ENCODE data around the gene MPP2.

Gene MPP2

DNA sequence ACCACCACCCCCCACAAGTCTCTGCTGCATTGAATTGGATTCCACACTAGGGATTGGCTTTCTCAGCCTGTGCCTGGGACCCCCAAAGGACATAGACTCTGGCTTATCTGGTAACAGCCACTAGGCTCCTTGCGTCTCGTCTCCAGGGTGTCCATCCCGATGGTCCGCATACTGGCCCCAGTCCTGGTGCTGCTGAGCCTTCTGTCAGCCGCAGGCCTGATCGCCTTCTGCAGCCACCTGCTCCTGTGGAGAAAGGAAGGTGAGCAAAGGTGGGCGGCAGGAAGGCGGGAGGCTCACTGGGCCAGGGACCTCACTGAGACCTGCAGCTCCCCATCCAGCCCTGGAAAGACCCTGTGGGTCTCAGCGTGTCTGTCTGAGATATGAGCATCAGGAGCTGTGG, 52.3 kb downstream of the MPP2 start:
- in situ Hi-C loops (cut with HindIII; ENCODE audit: low sequenced_read_pairs): no loop called here

DNA sequence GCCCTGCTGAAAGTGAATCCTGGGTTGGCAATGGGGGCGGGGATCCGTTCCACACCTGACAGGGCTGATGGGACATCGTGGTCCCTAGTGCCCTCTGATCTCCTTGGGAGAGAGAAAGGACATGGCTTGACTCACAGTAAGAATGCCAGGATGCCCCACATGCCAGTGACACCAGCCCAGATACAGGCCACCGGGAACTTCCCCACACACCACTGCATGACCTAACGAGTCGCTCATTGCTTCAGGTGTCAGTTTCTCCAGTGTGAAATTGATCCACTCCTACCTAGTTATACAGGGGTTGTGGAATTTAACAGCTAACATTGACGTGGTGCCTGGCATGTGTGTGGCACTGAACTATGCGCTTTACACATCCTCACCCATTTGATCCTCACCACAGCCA, 52.8 kb downstream of the MPP2 start:
- in situ Hi-C loops (cut with HindIII; ENCODE audit: low sequenced_read_pairs): no loop called here

DNA sequence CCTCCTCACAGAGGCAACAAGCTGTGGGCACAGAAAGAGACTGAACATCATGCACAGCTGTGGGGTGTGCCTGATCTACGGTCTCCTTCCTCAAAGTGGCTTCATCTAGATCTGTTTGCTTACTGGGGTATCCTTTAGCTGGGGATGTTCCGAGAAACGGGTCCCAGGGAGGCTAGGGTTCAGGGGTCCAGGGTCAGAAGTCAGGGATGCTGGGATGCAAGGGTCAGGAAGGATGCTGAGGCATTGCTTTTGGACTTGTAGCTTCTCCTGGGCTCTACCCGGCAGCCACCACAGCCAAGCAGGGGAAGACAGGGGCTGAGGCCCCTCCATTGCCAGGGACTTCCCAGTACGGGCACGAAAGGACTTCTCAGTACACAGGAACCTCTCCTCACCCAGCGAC, 53.8 kb downstream of the MPP2 start:
- in situ Hi-C loops (cut with HindIII; ENCODE audit: low sequenced_read_pairs): no loop called here

DNA sequence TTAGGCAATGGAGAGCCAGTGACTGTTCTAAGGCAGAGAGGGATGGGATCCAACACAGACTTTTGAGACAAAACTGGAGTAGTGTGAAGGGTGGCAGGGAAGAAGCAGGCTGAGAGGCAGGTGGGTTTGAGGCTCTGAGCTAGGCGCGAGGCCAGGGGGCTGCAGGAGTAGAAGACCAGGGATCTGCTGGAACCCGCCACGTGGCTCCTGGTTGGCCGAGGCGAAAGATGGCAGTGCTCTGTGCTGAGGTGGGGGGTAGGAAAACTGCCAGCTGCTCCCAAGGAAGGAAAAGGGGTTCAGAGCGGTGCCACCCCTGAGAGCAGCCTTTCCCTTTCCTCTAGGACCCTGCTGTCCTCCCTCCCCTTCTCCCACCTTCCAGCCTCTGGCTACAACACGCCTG, 54.8 kb downstream of the MPP2 start:
- in situ Hi-C loops (cut with HindIII; ENCODE audit: low sequenced_read_pairs): no loop called here

DNA sequence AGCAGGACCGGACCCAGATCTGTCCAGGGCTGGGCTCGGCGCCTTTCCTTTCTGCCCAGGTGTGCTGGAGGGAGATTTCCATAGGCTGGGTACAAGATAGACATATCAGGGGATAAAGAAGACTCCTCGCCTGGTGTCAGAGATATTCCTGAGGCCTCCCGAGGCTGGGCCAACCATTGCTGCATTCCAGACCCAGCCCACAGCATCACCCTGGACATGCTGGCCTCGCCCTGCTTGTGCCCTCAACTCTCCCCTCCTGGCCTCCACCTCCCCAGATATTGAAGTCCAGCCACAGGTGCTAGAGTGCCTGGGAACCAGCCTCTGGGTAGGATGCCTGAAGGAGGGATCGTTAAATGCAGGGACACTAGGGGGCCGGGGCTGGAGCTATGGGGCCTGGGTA, 58.2 kb downstream of the MPP2 start:
- in situ Hi-C loops (cut with HindIII; ENCODE audit: low sequenced_read_pairs): no loop called here

- in situ Hi-C loops (cut with HindIII; ENCODE audit: low sequenced_read_pairs): no loop called here
Measured at GRCh38 chr17:43848601-43849000, 58.7 kb downstream of the MPP2 start.

- in situ Hi-C loops (cut with HindIII; ENCODE audit: low sequenced_read_pairs): no loop called here
Measured at GRCh38 chr17:43846963-43847371, 60.4 kb downstream of the MPP2 start, which contains the start of gene CD300LG. Gene CD300LG (plus strand): TSS chr17:43847176. CDS start chr17:43847217, 41 bp downstream.

DNA sequence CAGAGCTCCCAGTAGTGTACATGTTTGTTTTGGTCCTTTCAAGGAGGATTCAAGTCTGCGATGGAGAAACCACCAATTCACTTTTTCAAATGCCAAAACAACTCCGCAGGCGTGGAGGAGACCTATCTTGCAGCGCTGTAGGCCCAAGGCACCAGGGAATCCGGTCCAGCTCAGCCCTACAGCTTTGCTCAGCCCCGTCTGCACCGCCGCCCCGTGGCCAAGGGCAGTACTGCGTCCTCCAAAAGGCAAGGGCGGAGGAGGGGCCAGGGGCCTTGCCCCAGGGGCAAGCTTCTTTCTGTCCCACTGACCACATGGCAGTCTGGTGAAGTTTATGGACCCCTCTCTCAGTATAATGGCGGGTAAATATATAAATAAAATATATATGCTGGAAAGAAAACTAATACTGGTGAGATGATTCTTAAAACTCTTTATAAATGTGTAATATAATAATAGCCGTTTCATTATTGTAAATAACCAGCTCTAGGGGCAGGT, 61.1 kb downstream of the MPP2 start:
- in situ Hi-C loops (cut with HindIII; ENCODE audit: low sequenced_read_pairs): no loop called here

DNA sequence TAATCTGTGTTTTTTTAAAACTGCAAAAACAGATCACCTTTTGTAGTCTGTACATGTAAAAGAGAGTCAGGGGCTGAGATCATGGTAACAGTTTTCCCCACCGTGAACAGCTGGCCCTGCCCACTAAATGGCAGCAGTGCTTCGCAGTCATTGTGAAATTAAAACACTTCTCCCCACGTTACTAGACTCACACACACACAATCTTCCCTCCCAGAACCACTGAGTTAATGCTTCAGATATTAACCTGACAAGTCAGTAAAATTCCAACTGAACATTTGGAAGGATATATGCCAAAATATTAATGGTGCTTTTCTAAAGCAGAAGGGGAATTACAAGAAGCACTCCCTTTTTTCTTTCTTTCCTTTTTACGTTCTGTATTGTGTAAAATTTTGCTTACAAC, 61.6 kb downstream of the MPP2 start:
- in situ Hi-C loops (cut with HindIII; ENCODE audit: low sequenced_read_pairs): no loop called here

GRCh38 chr17:43844241-43844640, 63.1 kb downstream of the MPP2 start:
- in situ Hi-C loops (cut with HindIII; ENCODE audit: low sequenced_read_pairs): loop anchor here (5.0 kb wide), 3 partner anchors 33 to 83 kb away; no protein-coding TSS in a partner anchor

- in situ Hi-C loops (cut with HindIII; ENCODE audit: low sequenced_read_pairs): loop anchor here (5.0 kb wide), 3 partner anchors 34 to 84 kb away; no protein-coding TSS in a partner anchor
Measured at GRCh38 chr17:43842975-43843325, 64.4 kb downstream of the MPP2 start.

DNA sequence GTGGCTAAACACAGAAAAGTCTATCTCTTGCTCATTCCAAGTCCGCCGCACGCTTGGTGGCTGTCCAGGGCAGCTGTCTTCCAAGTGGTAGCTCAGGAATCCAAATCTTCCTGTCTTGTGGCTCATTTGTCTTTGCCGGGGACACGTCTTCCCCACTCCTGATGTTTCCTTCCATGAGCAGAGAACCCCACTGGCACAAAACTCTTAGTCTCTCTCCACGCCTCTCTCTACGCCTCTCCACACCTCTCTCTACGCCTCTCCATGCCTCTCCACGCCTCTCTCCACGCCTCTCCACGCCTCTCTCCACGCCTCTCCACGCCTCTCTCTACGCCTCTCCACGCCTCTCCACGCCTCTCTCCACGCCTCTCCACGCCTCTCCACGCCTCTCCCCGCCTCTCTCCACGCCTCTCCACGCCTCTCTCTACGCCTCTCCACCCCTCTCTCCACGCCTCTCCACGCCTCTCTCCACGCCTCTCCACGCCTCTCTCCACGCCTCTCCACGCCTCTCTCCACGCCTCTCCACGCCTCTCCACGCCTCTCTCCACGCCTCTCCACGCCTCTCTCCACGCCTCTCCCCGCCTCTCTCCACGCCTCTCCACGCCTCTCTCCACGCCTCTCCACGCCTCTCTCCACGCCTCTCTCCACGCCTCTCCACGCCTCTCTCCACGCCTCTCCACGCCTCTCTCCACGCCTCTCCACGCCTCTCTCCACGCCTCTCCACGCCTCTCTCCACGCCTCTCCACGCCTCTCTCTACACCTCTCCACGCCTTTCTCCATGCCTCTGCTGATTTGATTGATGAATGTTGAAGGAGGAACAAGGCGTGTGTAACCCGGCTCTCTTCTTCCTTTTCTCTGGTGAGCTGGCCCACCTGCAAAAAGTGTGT, 65.0 kb downstream of the MPP2 start:
- in situ Hi-C loops (cut with HindIII; ENCODE audit: low sequenced_read_pairs): loop anchor here (5.0 kb wide), 3 partner anchors 35 to 85 kb away; no protein-coding TSS in a partner anchor

DNA sequence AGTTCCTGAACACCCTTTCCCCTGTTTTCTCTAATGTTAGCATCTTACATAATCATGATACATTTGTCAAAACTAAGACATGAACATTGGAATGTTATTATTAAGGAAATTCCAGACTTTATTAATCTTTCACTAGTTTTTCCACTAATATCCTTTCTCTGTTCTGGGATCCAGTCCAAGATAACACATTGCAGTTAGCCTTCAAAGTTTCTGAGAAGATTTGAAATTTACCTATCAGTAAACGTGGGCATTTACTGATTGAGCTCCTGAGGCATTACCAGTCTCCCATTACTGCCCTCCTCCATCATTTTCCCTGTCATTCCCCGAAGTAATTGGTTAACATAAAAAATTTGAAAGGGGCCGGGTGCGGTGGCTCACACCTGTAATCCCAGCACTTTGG, 66.1 kb downstream of the MPP2 start:
- in situ Hi-C loops (cut with HindIII; ENCODE audit: low sequenced_read_pairs): loop anchor here (5.0 kb wide), 3 partner anchors 36 to 86 kb away; no protein-coding TSS in a partner anchor

GRCh38 chr17:43840814-43841213, 66.5 kb downstream of the MPP2 start:
- in situ Hi-C loops (cut with HindIII; ENCODE audit: low sequenced_read_pairs): loop anchor here (5.0 kb wide), 3 partner anchors 36 to 86 kb away; no protein-coding TSS in a partner anchor

- in situ Hi-C loops (cut with HindIII; ENCODE audit: low sequenced_read_pairs): loop anchor here (5.0 kb wide), 3 partner anchors 38 to 88 kb away; no protein-coding TSS in a partner anchor
Measured at GRCh38 chr17:43839670-43840108, 67.6 kb downstream of the MPP2 start.

DNA sequence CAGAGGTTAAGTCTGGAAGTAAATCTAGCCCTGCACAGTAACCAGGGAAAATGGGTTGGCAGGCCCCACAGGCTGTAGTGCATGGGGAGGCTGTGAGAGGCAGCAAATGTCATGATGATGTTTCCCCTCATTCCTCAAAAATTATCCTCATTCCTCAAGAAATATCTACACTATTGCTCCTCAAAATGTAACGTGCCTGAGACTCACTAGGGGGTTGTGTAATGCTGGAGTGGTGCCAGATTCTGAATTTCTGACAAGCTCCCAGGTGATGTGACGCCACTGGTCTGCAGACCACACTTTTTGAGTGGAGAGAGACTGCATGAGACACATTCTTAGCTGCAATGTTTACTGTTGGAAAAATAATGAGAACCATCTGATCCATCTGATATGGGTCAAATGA, 73.2 kb downstream of the MPP2 start:
- in situ Hi-C loops (cut with HindIII; ENCODE audit: low sequenced_read_pairs): no loop called here

GRCh38 chr17:43832976-43833829, 74.1 kb downstream of the MPP2 start, which contains the start of gene MPP3:
Gene MPP3 (minus strand): TSS chr17:43833146. CDS start chr17:43831906, 1,240 bp downstream.
- in situ Hi-C loops (cut with HindIII; ENCODE audit: low sequenced_read_pairs): no loop called here

GRCh38 chr17:43832168-43832975, 75.0 kb downstream of the MPP2 start:
- in situ Hi-C loops (cut with HindIII; ENCODE audit: low sequenced_read_pairs): no loop called here

DNA sequence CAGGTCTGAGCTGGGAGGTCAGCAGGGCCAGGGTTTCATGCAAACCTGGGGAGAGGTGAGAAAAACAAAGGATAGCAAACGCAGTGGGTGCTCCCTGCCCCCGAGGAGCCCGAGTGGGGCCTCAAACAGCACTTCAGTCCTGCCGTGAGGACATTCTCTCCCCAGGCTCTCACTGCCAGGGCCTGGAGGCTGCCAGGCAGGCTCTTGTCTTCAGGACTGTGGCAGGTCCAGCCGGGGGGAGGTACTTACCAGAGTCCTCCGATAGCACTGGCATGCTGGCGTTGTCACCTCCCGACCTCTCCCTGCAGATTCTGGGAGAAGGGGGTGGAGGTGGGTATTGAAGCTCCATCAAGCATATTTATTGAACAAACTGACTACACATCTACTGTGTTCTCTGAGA, 75.7 kb downstream of the MPP2 start:
- in situ Hi-C loops (cut with HindIII; ENCODE audit: low sequenced_read_pairs): no loop called here

GRCh38 chr17:43830510-43831140, 76.7 kb downstream of the MPP2 start:
- in situ Hi-C loops (cut with HindIII; ENCODE audit: low sequenced_read_pairs): no loop called here
